Uterus (tissue), 4 donors: Measurements from ENCODE around the gene HEXIM1. TPM values are rescaled to one million over a fixed set of nuclear protein-coding genes. Genes with fewer than 3 reads are reported as not detected.

Experiments
- DNase-seq, 2 donors: peaks; one replicate each; pipeline ENCODE4 v3.0.0-alpha.2; 2019 to 2020
- H3K27ac ChIP-seq, 2 donors: fragments of 200-600 bp; sonication (generic); 1 replicate in 1 of 2; 2 replicates in 1 of 2; pipeline ENCODE4 v1.5.1; 2016 to 2018
- H3K27me3 ChIP-seq, 2 donors: fragments of 200-600 bp; sonication (generic); one replicate each; pipeline ENCODE4 v1.5.1; 2018 to 2019; ENCODE audit warnings: control low read depth in 1 of 2
- H3K36me3 ChIP-seq, 2 donors: fragments of 200-600 bp; sonication (generic); one replicate each; pipeline ENCODE4 v1.5.1; 2019; ENCODE audit warnings: control low read depth in 1 of 2
- H3K4me1 ChIP-seq, 2 donors: fragments of 200-600 bp; sonication (generic); one replicate each; pipeline ENCODE4 v1.5.1; 2018 to 2019; ENCODE audit warnings: control low read depth in 1 of 2
- H3K4me3 ChIP-seq, 2 donors: fragments of 200-600 bp; sonication (generic); 1 replicate in 1 of 2; 2 replicates in 1 of 2; pipeline ENCODE4 v1.5.1; 2018 to 2019; ENCODE audit warnings: mild to moderate bottlenecking in 1 of 2
- H3K9me3 ChIP-seq, 2 donors: fragments of 200-600 bp; sonication (generic); one replicate each; pipeline ENCODE4 v1.5.1; 2019; ENCODE audit warnings: control low read depth in 1 of 2
- POLR2A ChIP-seq, 2 donors: fragments of 450-650 bp; IDR thresholded peaks; one replicate each; pipeline ENCODE4 v1.6.1; 2016; ENCODE audit warnings: antibody characterized with exemption in 2 of 2, mild to moderate bottlenecking in 1 of 2, moderate library complexity in 1 of 2
- intact Hi-C: fragments of 100-400 bp; cut with DNase I; formaldehyde crosslinking; loops from one replicate; pipeline ENCODE4 v1.15.1; 2023; ENCODE audit warnings: low total_unique reads
- total RNA-seq, 4 donors: library from RNA; depleted of rRNA in 3 of 4; stranded (reverse); fragments of >200 nt in 3 of 4; gene quantifications; one replicate each; pipeline versions ENCODE4 v1.1.0 to v1.2.4, GENCODE V29; 2014 to 2023
- TF ChIP-seq, protein P1 (sequence below), 4 experiments: fragments of 200-600 bp in 2 of 4; fragments of 450-650 bp in 2 of 4; sonication (generic) in 2 of 4; IDR thresholded peaks; one replicate each; pipeline ENCODE4 v1.5.1; 2016 to 2019; ENCODE audit warnings: antibody characterized with exemption in 4 of 4, mild to moderate bottlenecking in 2 of 4, moderate library complexity in 1 of 4
- donor health status: DM: yes; HTN: yes; CAD: no.

The HEXIM1 gene
- total RNA-seq, 4 donors from 2014 or later, result 23.8 to 60.6 (median 26.7) TPM

- TF ChIP-seq POLR2A (IDR thresholded peaks at IDR 0.05), result peak; percentile 16 to 38
- TF ChIP-seq, protein P1, sequence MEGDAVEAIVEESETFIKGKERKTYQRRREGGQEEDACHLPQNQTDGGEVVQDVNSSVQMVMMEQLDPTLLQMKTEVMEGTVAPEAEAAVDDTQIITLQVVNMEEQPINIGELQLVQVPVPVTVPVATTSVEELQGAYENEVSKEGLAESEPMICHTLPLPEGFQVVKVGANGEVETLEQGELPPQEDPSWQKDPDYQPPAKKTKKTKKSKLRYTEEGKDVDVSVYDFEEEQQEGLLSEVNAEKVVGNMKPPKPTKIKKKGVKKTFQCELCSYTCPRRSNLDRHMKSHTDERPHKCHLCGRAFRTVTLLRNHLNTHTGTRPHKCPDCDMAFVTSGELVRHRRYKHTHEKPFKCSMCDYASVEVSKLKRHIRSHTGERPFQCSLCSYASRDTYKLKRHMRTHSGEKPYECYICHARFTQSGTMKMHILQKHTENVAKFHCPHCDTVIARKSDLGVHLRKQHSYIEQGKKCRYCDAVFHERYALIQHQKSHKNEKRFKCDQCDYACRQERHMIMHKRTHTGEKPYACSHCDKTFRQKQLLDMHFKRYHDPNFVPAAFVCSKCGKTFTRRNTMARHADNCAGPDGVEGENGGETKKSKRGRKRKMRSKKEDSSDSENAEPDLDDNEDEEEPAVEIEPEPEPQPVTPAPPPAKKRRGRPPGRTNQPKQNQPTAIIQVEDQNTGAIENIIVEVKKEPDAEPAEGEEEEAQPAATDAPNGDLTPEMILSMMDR (IDR thresholded peaks at IDR 0.05), result peak in 2 of 4 experiments; percentile 7 to 11
- peak; percentile 83 to 89 for DNase-seq
- intact Hi-C loops, result no loop called here
Observed at GRCh38 chr17:45147581-45148182, 593 bp upstream of the HEXIM1 start.

GRCh38 chr17:45149037-45149668 lies 878 bp downstream of the HEXIM1 start:
- intact Hi-C loops, result no loop called here
- Histone ChIP-seq H3K27ac (peak overlapping the region; percentile 97 to 99), H3K36me3 (no peaks in the 10 kb centered on the region), H3K9me3 (no peaks in the 10 kb centered on the region), H3K4me1 (peaks cover 7 to 8% of the 10 kb centered on the region in 2 donors), H3K27me3 (no peaks in the 10 kb centered on the region), H3K4me3 (peak overlapping the region; percentile 71 to 76)
- peak; percentile 35 to 49 for TF ChIP-seq POLR2A (IDR thresholded peaks at IDR 0.05)
- TF ChIP-seq, protein P1 (IDR thresholded peaks at IDR 0.05), result peak; percentile 73 to 90 (median 80)
- DNase-seq, result peak; percentile 87 to 89

More at GRCh38 chr17:45147581-45148182, 593 bp upstream of the HEXIM1 start:
- Histone ChIP-seq H3K27ac (peak overlapping the region; percentile 99), H3K36me3 (no peaks in the 10 kb centered on the region), H3K4me1 (peaks cover 7 to 8% of the 10 kb centered on the region in 2 donors), H3K9me3 (no peaks in the 10 kb centered on the region), H3K27me3 (no peaks in the 10 kb centered on the region), H3K4me3 (peak overlapping the region; percentile 74 to 76)

GRCh38 chr17:45149669-45150664 lies 1.7 kb downstream of the HEXIM1 start:
- Histone ChIP-seq H3K27ac (peak overlapping the region; percentile 97 to 99), H3K36me3 (no peaks in the 10 kb centered on the region), H3K4me1 (peaks cover 7 to 8% of the 10 kb centered on the region in 2 donors), H3K27me3 (no peaks in the 10 kb centered on the region), H3K9me3 (no peaks in the 10 kb centered on the region), H3K4me3 (peak overlapping the region; percentile 71 to 76)
- intact Hi-C loops, result no loop called here
- no peak for TF ChIP-seq POLR2A (IDR thresholded peaks at IDR 0.05)
- TF ChIP-seq, protein P1 (IDR thresholded peaks at IDR 0.05), result no peak
- peak; percentile 75 to 80 for DNase-seq

- DNase-seq, result no peak
- Histone ChIP-seq H3K9me3 (no peaks in the 10 kb centered on the region), H3K4me3 (peak overlapping the region; percentile 71 to 76), H3K4me1 (peaks cover 6% of the 10 kb centered on the region in 2 donors), H3K27ac (peak overlapping the region; percentile 58 to 99), H3K36me3 (no peaks in the 10 kb centered on the region), H3K27me3 (no peaks in the 10 kb centered on the region)
- intact Hi-C loops, result no loop called here
- TF ChIP-seq, protein P1 (IDR thresholded peaks at IDR 0.05), result no peak
- no peak for TF ChIP-seq POLR2A (IDR thresholded peaks at IDR 0.05)
Observed at GRCh38 chr17:45150911-45151809, 2.9 kb downstream of the HEXIM1 start.
